Measurements from ENCODE around the gene SCN4B.

DNA sequence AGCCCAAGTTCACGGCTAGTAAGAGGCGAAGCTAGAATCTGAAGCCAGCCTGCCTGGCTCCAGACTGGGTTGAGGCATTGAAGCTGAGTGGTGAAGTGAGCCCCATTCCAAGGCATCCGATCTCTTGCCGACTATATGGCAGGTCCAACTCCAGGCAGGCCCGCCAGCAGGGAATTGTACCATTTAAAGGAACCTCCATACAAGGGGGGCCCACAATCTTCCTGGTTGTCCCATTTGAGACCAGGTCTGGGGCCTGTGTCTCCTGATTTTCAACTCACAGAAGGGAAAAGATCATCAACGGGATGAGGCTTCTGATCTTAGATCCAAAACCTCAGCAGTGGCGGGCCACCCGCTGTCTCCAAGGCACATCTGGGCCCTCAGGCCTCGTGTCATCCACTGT is 19.7 kb upstream of the SCN4B start:
- TF ChIP-seq, protein P1, sequence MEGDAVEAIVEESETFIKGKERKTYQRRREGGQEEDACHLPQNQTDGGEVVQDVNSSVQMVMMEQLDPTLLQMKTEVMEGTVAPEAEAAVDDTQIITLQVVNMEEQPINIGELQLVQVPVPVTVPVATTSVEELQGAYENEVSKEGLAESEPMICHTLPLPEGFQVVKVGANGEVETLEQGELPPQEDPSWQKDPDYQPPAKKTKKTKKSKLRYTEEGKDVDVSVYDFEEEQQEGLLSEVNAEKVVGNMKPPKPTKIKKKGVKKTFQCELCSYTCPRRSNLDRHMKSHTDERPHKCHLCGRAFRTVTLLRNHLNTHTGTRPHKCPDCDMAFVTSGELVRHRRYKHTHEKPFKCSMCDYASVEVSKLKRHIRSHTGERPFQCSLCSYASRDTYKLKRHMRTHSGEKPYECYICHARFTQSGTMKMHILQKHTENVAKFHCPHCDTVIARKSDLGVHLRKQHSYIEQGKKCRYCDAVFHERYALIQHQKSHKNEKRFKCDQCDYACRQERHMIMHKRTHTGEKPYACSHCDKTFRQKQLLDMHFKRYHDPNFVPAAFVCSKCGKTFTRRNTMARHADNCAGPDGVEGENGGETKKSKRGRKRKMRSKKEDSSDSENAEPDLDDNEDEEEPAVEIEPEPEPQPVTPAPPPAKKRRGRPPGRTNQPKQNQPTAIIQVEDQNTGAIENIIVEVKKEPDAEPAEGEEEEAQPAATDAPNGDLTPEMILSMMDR (conservative IDR thresholded peaks at IDR 0.05): no peak
- TF ChIP-seq EZH2 (IDR thresholded peaks at IDR 0.05; ENCODE audit: low read depth): no peak

Measured in PC-9 (cell line).